ENCODE measurements around the gene FAM13A. TPM values are rescaled to one million over a fixed set of nuclear protein-coding genes. Genes with fewer than 3 reads are reported as not detected.
A peak's percentile ranks its signal among the peaks of the same experiment; 100 is the strongest.

FAM13A gene
- total RNA-seq, 1 donor from 2014 or later, result 33.4 TPM

DNA sequence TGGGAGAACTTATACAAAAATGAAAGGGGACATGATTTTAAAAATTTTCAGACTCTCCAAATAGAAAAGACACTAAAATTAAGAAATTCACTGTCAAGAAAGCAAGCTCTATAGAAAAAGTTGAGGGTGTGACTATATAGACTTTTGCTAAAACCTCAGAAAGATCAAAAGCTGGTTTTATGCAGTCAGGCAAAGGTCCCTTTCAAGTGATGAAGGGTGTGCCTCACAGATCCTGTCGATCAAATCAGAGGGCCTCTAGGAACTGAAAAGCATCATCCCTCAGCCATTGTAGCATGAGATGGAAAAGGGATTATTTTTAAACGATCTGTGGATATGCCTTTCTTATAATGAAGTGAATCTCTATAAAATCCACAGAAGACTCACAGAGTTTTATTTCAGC is 116.5 kb downstream of the FAM13A start:
- Histone ChIP-seq H3K4me1 (no peaks in the 10 kb centered on the region), H3K4me3 (no peak overlapping the region), H3K27ac (no peak overlapping the region), H3K36me3 (no peaks in the 10 kb centered on the region), H3K9me3 (no peaks in the 10 kb centered on the region), H3K27me3 (no peaks in the 10 kb centered on the region)
- no peak for ATAC-seq
- intact Hi-C loops (cut with DNase I), result no loop called here
- TF ChIP-seq, protein P1, sequence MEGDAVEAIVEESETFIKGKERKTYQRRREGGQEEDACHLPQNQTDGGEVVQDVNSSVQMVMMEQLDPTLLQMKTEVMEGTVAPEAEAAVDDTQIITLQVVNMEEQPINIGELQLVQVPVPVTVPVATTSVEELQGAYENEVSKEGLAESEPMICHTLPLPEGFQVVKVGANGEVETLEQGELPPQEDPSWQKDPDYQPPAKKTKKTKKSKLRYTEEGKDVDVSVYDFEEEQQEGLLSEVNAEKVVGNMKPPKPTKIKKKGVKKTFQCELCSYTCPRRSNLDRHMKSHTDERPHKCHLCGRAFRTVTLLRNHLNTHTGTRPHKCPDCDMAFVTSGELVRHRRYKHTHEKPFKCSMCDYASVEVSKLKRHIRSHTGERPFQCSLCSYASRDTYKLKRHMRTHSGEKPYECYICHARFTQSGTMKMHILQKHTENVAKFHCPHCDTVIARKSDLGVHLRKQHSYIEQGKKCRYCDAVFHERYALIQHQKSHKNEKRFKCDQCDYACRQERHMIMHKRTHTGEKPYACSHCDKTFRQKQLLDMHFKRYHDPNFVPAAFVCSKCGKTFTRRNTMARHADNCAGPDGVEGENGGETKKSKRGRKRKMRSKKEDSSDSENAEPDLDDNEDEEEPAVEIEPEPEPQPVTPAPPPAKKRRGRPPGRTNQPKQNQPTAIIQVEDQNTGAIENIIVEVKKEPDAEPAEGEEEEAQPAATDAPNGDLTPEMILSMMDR (IDR thresholded peaks at IDR 0.05), result no peak
- DNase-seq, result no peak

DNA sequence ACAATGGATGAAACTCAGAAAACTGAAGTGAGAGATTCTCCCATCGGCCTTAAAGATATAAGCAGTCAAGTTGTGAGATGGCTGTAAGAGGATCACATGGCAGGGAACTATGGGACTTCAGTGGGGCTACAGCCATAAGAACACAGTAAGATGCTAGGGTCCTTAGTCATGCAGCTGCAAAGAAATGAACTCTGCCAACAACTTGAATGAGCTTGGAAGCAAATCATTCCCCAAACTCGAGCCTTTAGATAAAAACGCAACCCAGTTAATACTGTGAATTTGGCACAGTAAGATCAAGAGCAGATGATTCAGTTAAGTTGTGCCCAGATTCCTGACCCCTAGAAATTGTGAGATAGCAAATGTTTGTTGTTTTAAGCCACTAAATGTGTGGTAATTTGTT is 117.3 kb downstream of the FAM13A start:
- Histone ChIP-seq H3K27ac (no peak overlapping the region), H3K4me3 (no peak overlapping the region), H3K9me3 (no peaks in the 10 kb centered on the region), H3K27me3 (no peaks in the 10 kb centered on the region), H3K36me3 (no peaks in the 10 kb centered on the region), H3K4me1 (no peaks in the 10 kb centered on the region)
- no peak for DNase-seq
- no peak for ATAC-seq
- TF ChIP-seq, protein P1 (IDR thresholded peaks at IDR 0.05), result no peak
- intact Hi-C loops (cut with DNase I), result no loop called here

DNA sequence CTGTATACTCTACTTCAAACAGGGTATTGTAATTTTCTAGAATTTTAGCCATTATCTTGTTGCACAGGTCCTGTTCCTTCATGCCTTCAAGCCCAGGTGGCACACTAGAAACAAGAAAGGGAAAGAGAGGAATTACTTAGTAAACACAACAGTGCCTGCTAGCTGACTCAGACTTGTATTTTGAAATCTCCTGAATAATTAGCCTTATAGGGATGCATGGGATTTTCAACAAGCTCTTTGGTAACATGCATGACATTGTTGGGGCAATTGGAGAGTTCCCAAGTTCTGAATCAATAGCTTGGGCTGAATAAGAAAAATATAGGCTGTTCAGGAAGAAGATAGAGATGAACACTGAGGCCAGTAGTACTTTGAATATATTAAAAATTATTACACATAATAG is 118.8 kb downstream of the FAM13A start:
- Histone ChIP-seq H3K27me3 (no peaks in the 10 kb centered on the region), H3K27ac (no peak overlapping the region), H3K36me3 (no peaks in the 10 kb centered on the region), H3K4me1 (no peaks in the 10 kb centered on the region), H3K4me3 (no peak overlapping the region), H3K9me3 (no peaks in the 10 kb centered on the region)
- intact Hi-C loops (cut with DNase I), result no loop called here
- peak; percentile 34 for ATAC-seq
- DNase-seq, result no peak
- TF ChIP-seq, protein P1 (IDR thresholded peaks at IDR 0.05), result no peak

- H3K9me3 ChIP-seq, result no peaks in the 10 kb centered on the region
- H3K4me1 ChIP-seq, result no peaks in the 10 kb centered on the region
- intact Hi-C loops (cut with DNase I), result no loop called here
- ATAC-seq, result no peak
- H3K27me3 ChIP-seq, result no peaks in the 10 kb centered on the region
- no peaks in the 10 kb centered on the region for H3K36me3 ChIP-seq
- TF ChIP-seq, protein P1 (IDR thresholded peaks at IDR 0.05), result no peak
- no peak overlapping the region for H3K27ac ChIP-seq
- no peak for DNase-seq
- no peak overlapping the region for H3K4me3 ChIP-seq
Measured at GRCh38 chr4:88937081-88937480, 119.9 kb downstream of the FAM13A start.

GRCh38 chr4:88933414-88934160 is 123.4 kb downstream of the FAM13A start:
- TF ChIP-seq, protein P1 (IDR thresholded peaks at IDR 0.05), result no peak
- Histone ChIP-seq H3K27me3 (no peaks in the 10 kb centered on the region), H3K36me3 (no peaks in the 10 kb centered on the region), H3K4me3 (no peak overlapping the region), H3K9me3 (no peaks in the 10 kb centered on the region), H3K4me1 (no peaks in the 10 kb centered on the region), H3K27ac (no peak overlapping the region)
- intact Hi-C loops (cut with DNase I), result no loop called here
- ATAC-seq (no peak), DNase-seq (no peak)

Measured in upper lobe of right lung (tissue), 1 donor.